HG03521 (cell line): Measurements from ENCODE around the gene KCNAB1.

Experiments used
- ATAC-seq: cut with Tn5 transposase; IDR thresholded peaks from one replicate; pipeline ENCODE4 v1.9.1; 2021; ENCODE audit warnings: mild to moderate bottlenecking, moderate library complexity; ENCODE audit not compliant: unreplicated experiment

Gene KCNAB1

GRCh38 chr3:156433138-156433537, 312.8 kb downstream of the KCNAB1 start:
- no peak for ATAC-seq

- no peak for ATAC-seq
Observed at GRCh38 chr3:156433910-156434309, 313.5 kb downstream of the KCNAB1 start.

- ATAC-seq: no peak
Observed at GRCh38 chr3:156434921-156435320, 314.5 kb downstream of the KCNAB1 start.

GRCh38 chr3:156443079-156443478, 322.7 kb downstream of the KCNAB1 start:
- ATAC-seq: no peak

GRCh38 chr3:156445117-156446090, 325.0 kb downstream of the KCNAB1 start:
- no peak for ATAC-seq

- peak; percentile 62 for ATAC-seq
Observed at GRCh38 chr3:156448300-156448699, 327.9 kb downstream of the KCNAB1 start.

- no peak for ATAC-seq
Observed at GRCh38 chr3:156449710-156450574, 329.6 kb downstream of the KCNAB1 start.

- ATAC-seq: no peak
Observed at GRCh38 chr3:156455839-156456238, 335.5 kb downstream of the KCNAB1 start.

GRCh38 chr3:156456771-156457224, 336.4 kb downstream of the KCNAB1 start:
- ATAC-seq: no peak

GRCh38 chr3:156459434-156459833, 339.1 kb downstream of the KCNAB1 start:
- no peak for ATAC-seq

GRCh38 chr3:156460206-156460611, 339.8 kb downstream of the KCNAB1 start:
- peak; percentile 60 for ATAC-seq

GRCh38 chr3:156461889-156462288, 341.5 kb downstream of the KCNAB1 start:
- ATAC-seq: no peak

- ATAC-seq: no peak
Observed at GRCh38 chr3:156463123-156463522, 342.7 kb downstream of the KCNAB1 start.

GRCh38 chr3:156465194-156465593, 344.8 kb downstream of the KCNAB1 start:
- no peak for ATAC-seq

- no peak for ATAC-seq
Observed at GRCh38 chr3:156469456-156469855, 349.1 kb downstream of the KCNAB1 start.

- ATAC-seq: no peak
Observed at GRCh38 chr3:156471431-156471830, 351.1 kb downstream of the KCNAB1 start.

GRCh38 chr3:156472150-156472549, 351.8 kb downstream of the KCNAB1 start:
- ATAC-seq: no peak

- no peak for ATAC-seq
Observed at GRCh38 chr3:156472684-156473083, 352.3 kb downstream of the KCNAB1 start.

GRCh38 chr3:156473341-156473740, 353.0 kb downstream of the KCNAB1 start:
- ATAC-seq: no peak

GRCh38 chr3:156474560-156475389, 354.4 kb downstream of the KCNAB1 start:
- no peak for ATAC-seq

- ATAC-seq: no peak
Observed at GRCh38 chr3:156477323-156477722, 356.9 kb downstream of the KCNAB1 start.
